H1 (cell line): ENCODE data around the gene R3HDM4. TPM values are rescaled to one million over a fixed set of nuclear protein-coding genes. Genes with fewer than 3 reads are reported as not detected.

ENCODE experiments used
- BCL11A ChIP-seq, 2 experiments: IDR thresholded peaks; one replicate each; pipeline ENCODE4 v1.6.1; 2011; ENCODE audit warnings: low read depth in 2 of 2, low read length in 2 of 2, mild to moderate bottlenecking in 2 of 2
- FOSL1 ChIP-seq: IDR thresholded peaks from 2 replicates; pipeline ENCODE4 v1.6.1; 2011; ENCODE audit warnings: mild to moderate bottlenecking, low read depth, low read length, moderate library complexity; ENCODE audit not compliant: insufficient read depth
- RAD21 ChIP-seq, 2 experiments: IDR thresholded peaks in 1 of 2; conservative IDR thresholded peaks in 1 of 2; 2 replicates each; pipeline ENCODE4 v1.6.1; 2011; ENCODE audit warnings: low read depth in 2 of 2, low read length in 2 of 2, improper control_type of control experiment in 1 of 2, inconsistent platforms in 1 of 2, mild to moderate bottlenecking in 1 of 2, moderate library complexity in 1 of 2
- RBBP5 ChIP-seq: IDR thresholded peaks from 2 replicates; pipeline ENCODE4 v1.7.1; 2012; ENCODE audit warnings: low read depth, mild to moderate bottlenecking, inconsistent platforms, low read length, moderate library complexity, borderline replicate concordance
- RFX5 ChIP-seq: IDR thresholded peaks from 2 replicates; pipeline ENCODE4 v1.6.1; 2011; ENCODE audit warnings: low read depth, low read length, improper control_type of control experiment, borderline replicate concordance
- SIN3A ChIP-seq, 2 experiments: IDR thresholded peaks in 1 of 2; conservative IDR thresholded peaks in 1 of 2; 2 replicates each; pipeline ENCODE4 v1.6.1; 2011 to 2012; ENCODE audit warnings: low read length in 2 of 2, improper control_type of control experiment in 1 of 2, low read depth in 1 of 2, mild to moderate bottlenecking in 1 of 2
- polyA plus RNA-seq, 7 experiments: library from polyadenylated mRNA; depleted of rRNA in 3 of 7; stranded (reverse) in 5 of 7; unstranded in 2 of 7; fragments of >200 nt in 5 of 7; fragments of 200-250 nt in 2 of 7; gene quantifications; 1 replicate in 5 of 7; 2 replicates in 1 of 7; 4 replicates in 1 of 7; pipeline versions ENCODE4 v1.2.1 to v1.2.3, GENCODE V29; 2011 to 2013; ENCODE audit warnings: missing spikeins in 2 of 7, mixed read lengths in 2 of 7
- total RNA-seq: library from RNA; stranded (reverse); fragmentation: NEBNext Ultra II Directional; extraction: Animal tissue kit (Norgen Biotek cat#: 25700); gene quantifications from 2 replicates; pipeline ENCODE4 v1.2.1, GENCODE V29; 2021

R3HDM4 gene
- total and polyA plus RNA-seq, 2 of the 8 experiments (the other 6 are each of a cell fraction or from before 2014, with no cell fraction given), result 76.8 to 102 TPM

DNA sequence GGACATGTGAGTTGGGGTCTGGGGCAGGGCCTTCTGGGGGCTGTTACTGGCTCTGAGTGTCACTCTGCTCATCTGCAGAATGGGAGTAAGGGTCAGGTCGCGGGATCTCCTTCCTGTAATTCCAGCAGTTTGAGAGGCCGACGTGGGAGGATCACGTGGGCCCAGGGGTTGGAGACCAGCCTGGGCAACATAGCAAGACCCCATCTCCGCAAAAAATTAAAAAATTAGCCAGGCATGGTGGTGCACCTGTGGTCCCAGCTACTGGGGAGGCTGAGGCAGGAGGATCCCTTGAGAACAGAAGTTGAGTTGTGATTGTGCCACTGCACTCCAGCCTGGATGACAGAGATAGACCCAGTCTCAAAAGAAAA is 16.9 kb upstream of the R3HDM4 start (continued):
- TF ChIP-seq SIN3A (conservative IDR thresholded peaks at IDR 0.05 in 1 of 2, IDR thresholded peaks at IDR 0.05 in 1 of 2; ENCODE audit: low read depth in 1 of 2, low read length in 2 of 2) (no peak), RFX5 (no peak), RAD21 (IDR thresholded peaks at IDR 0.05 in 1 of 2, conservative IDR thresholded peaks at IDR 0.05 in 1 of 2; ENCODE audit: low read depth in 2 of 2, low read length in 2 of 2) (no peak), RBBP5 (no peak), FOSL1 (no peak), BCL11A (IDR thresholded peaks at IDR 0.05; ENCODE audit: low read depth in 2 of 2, low read length in 2 of 2) (no peak)
